GM12878 (cell line): Measurements from ENCODE around the gene RPS6KA5. TPM values are rescaled to one million over a fixed set of nuclear protein-coding genes. Genes with fewer than 3 reads are reported as not detected.

Experiments used
- ATAC-seq: fragments of 200-7000 bp; cut with Tn5 transposase; 3 replicates; pipeline ENCODE4 v1.9.1; 2020; ENCODE audit warnings: mild to moderate bottlenecking, moderate library complexity
- BruUV-seq: library from RNA; stranded (reverse); fragments of 400-500 nt; replicated peaks from 2 replicates; lab custom pipeline; 2021; lab: Mats Ljungman, UMichigan
- CTCF ChIA-PET: fragments of 300-600 bp; sonication (Branson Sonifier 250); formaldehyde crosslinking; extraction: SDS; loops from one replicate; lab custom pipeline; 2021; ENCODE audit warnings: inconsistent platforms; lab: Yijun Ruan, JAX
- POLR2A ChIA-PET: fragments of 350-600 bp; formaldehyde crosslinking; extraction: SDS; loops from one replicate; lab custom pipeline; 2021; ENCODE audit warnings: inconsistent platforms; lab: Charles Lee
- RAD21 ChIA-PET: fragments of 300-600 bp; sonication (Branson Sonifier 250); formaldehyde crosslinking; loops from one replicate; lab custom pipeline; 2023; ENCODE audit warnings: antibody characterized with exemption; ENCODE audit not compliant: unreplicated experiment; lab: Charles Lee
- SMC1A ChIA-PET: fragments of 300-600 bp; sonication (Branson Sonifier 250); formaldehyde crosslinking; loops from one replicate; lab custom pipeline; 2023; ENCODE audit not compliant: unreplicated experiment, uncharacterized antibody; lab: Charles Lee
- DNase-seq: peaks from one replicate; pipeline ENCODE4 v3.0.0-alpha.2; 2011; ENCODE audit warnings: low read depth, low spot score
- FAIRE-seq: peaks from 3 replicates; lab custom pipeline; 2011; peaks lifted over from hg19 to GRCh38; lab: Jason Lieb, UNC
- H2AFZ ChIP-seq: 2 replicates; pipeline ENCODE4 v1.6.0; 2011; ENCODE audit warnings: low read depth, low read length, control low read depth; ENCODE audit not compliant: control insufficient read depth
- H3K27ac ChIP-seq: 2 replicates; pipeline ENCODE4 v1.5.1; 2011; ENCODE audit warnings: control low read depth; ENCODE audit not compliant: control insufficient read depth, insufficient read depth
- H3K27me3 ChIP-seq, 2 experiments: replicated peaks in 1 of 2; 2 replicates each; pipeline versions ENCODE4 v1.6.0 to v1.6.1; 2011; ENCODE audit warnings: low read length in 1 of 2; ENCODE audit not compliant: control insufficient read depth in 2 of 2, insufficient read depth in 2 of 2
- H3K36me3 ChIP-seq, 2 experiments: 2 replicates each; pipeline ENCODE4 v1.5.1; 2011; ENCODE audit warnings: low read length in 1 of 2; ENCODE audit not compliant: control insufficient read depth in 2 of 2, insufficient read depth in 2 of 2
- H3K4me1 ChIP-seq: 2 replicates; pipeline ENCODE4 v1.6.1; 2011; ENCODE audit warnings: mild to moderate bottlenecking, low read length, moderate library complexity, mixed read lengths; ENCODE audit not compliant: control insufficient read depth, insufficient read depth
- H3K4me2 ChIP-seq: 2 replicates; pipeline ENCODE4 v1.6.0; 2011; ENCODE audit warnings: control low read depth; ENCODE audit not compliant: control insufficient read depth, insufficient read depth
- H3K4me3 ChIP-seq: fragments of 200-600 bp; sonication (generic); 2 replicates; pipeline ENCODE4 v1.5.1; 2016
- H3K79me2 ChIP-seq: 2 replicates; pipeline ENCODE4 v1.6.0; 2011; ENCODE audit warnings: low read length; ENCODE audit not compliant: control insufficient read depth, insufficient read depth
- H3K9ac ChIP-seq: 2 replicates; pipeline ENCODE4 v1.8.0; 2011; ENCODE audit warnings: low read length, control low read depth, mixed read lengths; ENCODE audit not compliant: control insufficient read depth, insufficient read depth
- H3K9me3 ChIP-seq: replicated peaks from 3 replicates; pipeline ENCODE4 v1.5.1; 2011; ENCODE audit warnings: mild to moderate bottlenecking, low read length; ENCODE audit not compliant: control insufficient read depth, insufficient read depth
- H4K20me1 ChIP-seq: 2 replicates; pipeline ENCODE4 v1.6.0; 2011; ENCODE audit not compliant: control insufficient read depth, insufficient read depth
- BRCA1 ChIP-seq: IDR thresholded peaks from 2 replicates; pipeline ENCODE4 v1.6.1; 2011; ENCODE audit warnings: low read depth, low read length, improper control_type of control experiment
- CTCF ChIP-seq, 3 experiments: IDR thresholded peaks in 2 of 3; conservative IDR thresholded peaks in 1 of 3; 2 replicates each; pipeline ENCODE4 v1.5.1; 2011; ENCODE audit warnings: low read depth in 3 of 3, low read length in 3 of 3, mild to moderate bottlenecking in 3 of 3, control low read depth in 2 of 3, moderate library complexity in 2 of 3, inconsistent platforms in 1 of 3, mixed read lengths in 1 of 3; ENCODE audit not compliant: control insufficient read depth in 2 of 3, insufficient read depth in 1 of 3; ENCODE audit errors: extremely low read depth in 1 of 3
- MYB ChIP-seq: fragments of 150-350 bp; IDR thresholded peaks from 2 replicates; pipeline ENCODE4 v1.6.1; 2014; ENCODE audit warnings: mild to moderate bottlenecking, low read depth, low read length, borderline replicate concordance
- RAD21 ChIP-seq: IDR thresholded peaks from 2 replicates; pipeline ENCODE4 v1.6.1; 2011; ENCODE audit warnings: mild to moderate bottlenecking, low read depth, low read length, moderate library complexity; ENCODE audit not compliant: insufficient read depth
- SMC3 ChIP-seq: IDR thresholded peaks from 2 replicates; pipeline ENCODE4 v1.6.1; 2011; ENCODE audit warnings: low read length, improper control_type of control experiment, borderline replicate concordance
- WGBS: methylation state at CpG from one replicate; pipeline ENCODE4 v1.1.6; 2016; ENCODE audit warnings: low lambda C conversion rate; ENCODE audit not compliant: insufficient replicate concordance, insufficient coverage; ENCODE audit errors: missing lambda C conversion rate; 5-methylcytosine and 5-hydroxymethylcytosine counted together
- in situ Hi-C: fragments of 300-500 bp; cut with MboI; formaldehyde crosslinking; loops from 9 replicates; pipeline ENCODE4 v1.14.3; 2018; ENCODE audit warnings: mixed read lengths
- intact Hi-C: fragments of 100-400 bp; cut with micrococcal nuclease; formaldehyde crosslinking; loops from one replicate; pipeline ENCODE4 v1.14.2; 2022; ENCODE audit not compliant: unreplicated experiment
- polyA plus RNA-seq, 11 experiments: library from polyadenylated mRNA; depleted of rRNA in 4 of 11; unstranded in 6 of 11; stranded (reverse) in 5 of 11; fragments of >200 nt; fragmentation: Nextera tagmentation in 4 of 11; fragmentation: Illumina TruSeq in 1 of 11; extraction: Ambion mirVana in 4 of 11; extraction: Trizol in 1 of 11; gene quantifications; 1 replicate in 1 of 11; 2 replicates in 10 of 11; pipeline versions ENCODE4 v1.2.1 to v1.2.3, GENCODE V29; 2011 to 2016; ENCODE audit warnings: inconsistent platforms in 2 of 11, missing spikeins in 2 of 11, low read depth in 1 of 11
- total RNA-seq, 4 experiments: library from RNA; depleted of rRNA in 3 of 4; stranded (reverse); fragments of >200 nt in 3 of 4; fragmentation: Illumina TruSeq in 1 of 4; extraction: Trizol in 1 of 4; gene quantifications; 2 replicates each; pipeline versions ENCODE4 v1.2.1 to v1.2.3, GENCODE V29; 2013 to 2021

The RPS6KA5 gene
- total and polyA plus RNA-seq, 10 of the 15 experiments (the other 5 are each of a cell fraction or from before 2014, with no cell fraction given) = 1.4 to 7.0 (median 3.7) TPM

- H3K4me1 ChIP-seq = peaks cover 8% of the 10 kb centered on the region; the same call in 1 of the 2 replicates
- H3K27ac ChIP-seq = no peak overlapping the region
- peak; percentile 64 to 78 (median 73) for TF ChIP-seq CTCF (IDR thresholded peaks at IDR 0.05 in 2 of 3, conservative IDR thresholded peaks at IDR 0.05 in 1 of 3; ENCODE audit: control insufficient read depth in 2 of 3, extremely low read depth in 1 of 3, insufficient read depth in 1 of 3, low read depth in 3 of 3, low read length in 3 of 3)
- no peak for TF ChIP-seq BRCA1
- peak; percentile 91 for TF ChIP-seq RAD21
- TF ChIP-seq SMC3 = peak; percentile 84
- no peak for TF ChIP-seq MYB
- no peaks in the 10 kb centered on the region for H3K79me2 ChIP-seq
- intact Hi-C loops = loop anchor here (1.0 to 5.0 kb wide), 3 partner anchors 159 to 384 kb away; partner anchors contain the start of gene RPS6KA5
- 0% methylated on average over 1 of the region's 1 CpG for WGBS
- BruUV-seq = no TSS peak
- H3K27me3 ChIP-seq = no peaks in the 10 kb centered on the region
- no peak overlapping the region for H3K4me2 ChIP-seq
- no peaks in the 10 kb centered on the region; a peak in 1 of 4 replicates for H3K36me3 ChIP-seq
- no peaks in the 10 kb centered on the region for H3K9me3 ChIP-seq
- H3K4me3 ChIP-seq = no peak overlapping the region
- ATAC-seq (peak; percentile 85), DNase-seq (peak; percentile 17), FAIRE-seq (peak; percentile 66)
- RAD21 ChIA-PET = interaction anchor here (0.6 to 4.0 kb wide), 31 partner anchors 9 to 524 kb away, joined by 3 to 119 read pairs (median 4); partner anchors contain the start of genes DGLUCY, GPR68 and RPS6KA5
- H2AFZ ChIP-seq = no peak overlapping the region
- in situ Hi-C loops = loop anchor here (5.0 kb wide), 1 partner anchor 269 kb away; no protein-coding TSS in a partner anchor
- POLR2A ChIA-PET = interaction anchor here (0.5 to 1.6 kb wide), 3 partner anchors 10 to 279 kb away, joined by 3 to 7 read pairs (median 3); no protein-coding TSS in a partner anchor
- CTCF ChIA-PET = interaction anchor here (0.6 to 7.9 kb wide), 65 partner anchors 8 to 542 kb away, joined by 3 to 333 read pairs (median 4); partner anchors contain the start of genes DGLUCY and RPS6KA5
- no peak overlapping the region for H3K9ac ChIP-seq
- no peaks in the 10 kb centered on the region for H4K20me1 ChIP-seq
- SMC1A ChIA-PET = interaction anchor here (0.6 to 5.2 kb wide), 31 partner anchors 11 to 518 kb away, joined by 3 to 183 read pairs (median 4); partner anchors contain the start of genes DGLUCY and RPS6KA5
Measured at GRCh38 chr14:90903101-90903500, 157.3 kb downstream of the RPS6KA5 start.
